K562 (cell line): ENCODE results near the gene PRXL2A. TPM values are rescaled to one million over a fixed set of nuclear protein-coding genes. Genes with fewer than 3 reads are reported as not detected.

Source experiments
- ATAC-seq: fragments of 200-7000 bp; cut with Tn5 transposase; 3 replicates; pipeline ENCODE4 v1.9.1; 2020; ENCODE audit warnings: moderate library complexity
- BruUV-seq: library from RNA; stranded (reverse); fragments of 400-500 nt; replicated peaks from 2 replicates; lab custom pipeline; 2021; lab: Mats Ljungman, UMichigan
- CTCF ChIA-PET: fragments of 300-600 bp; formaldehyde crosslinking; extraction: SDS; loops from one replicate; lab custom pipeline; 2021; ENCODE audit warnings: low intra/inter-chr PET ratio; lab: Yijun Ruan, JAX
- POLR2A ChIA-PET: fragments of 300-600, 350-650 bp; sonication (Branson Sonifier 250); formaldehyde crosslinking; extraction: SDS; loops from one replicate; lab custom pipeline; 2021; ENCODE audit warnings: antibody characterized with exemption, inconsistent platforms; lab: Yijun Ruan, JAX
- DNase-seq, 4 experiments: peaks; one replicate each; pipeline versions ENCODE4 v3.0.0 to v3.0.0-alpha.2; 2011 to 2018; ENCODE audit warnings: low spot score in 3 of 4, mixed read lengths in 3 of 4; ENCODE audit errors: extremely low read depth in 1 of 4
- FAIRE-seq: peaks from 2 replicates; lab custom pipeline; 2011; peaks lifted over from hg19 to GRCh38; lab: Jason Lieb, UNC
- H2AFZ ChIP-seq: 2 replicates; pipeline ENCODE4 v1.6.0; 2011; ENCODE audit warnings: low read depth, low read length, control low read depth, inconsistent platforms
- H3K27ac ChIP-seq: fragments of 200-600 bp; 3 replicates; pipeline ENCODE4 v1.8.0; 2011; ENCODE audit warnings: low read depth, mild to moderate bottlenecking, control low read depth, inconsistent platforms, low read length, moderate library complexity, mixed read lengths; ENCODE audit errors: extremely low read depth
- H3K27me3 ChIP-seq, 2 experiments: fragments of 300-600 bp in 1 of 2; 2 replicates in 1 of 2; 3 replicates in 1 of 2; pipeline versions ENCODE4 v1.6.0 to v1.8.0; 2011; ENCODE audit warnings: inconsistent platforms in 2 of 2, low read length in 2 of 2, mild to moderate bottlenecking in 1 of 2, mixed read lengths in 1 of 2, moderate library complexity in 1 of 2; ENCODE audit not compliant: control insufficient read depth in 2 of 2, insufficient read depth in 2 of 2
- H3K36me3 ChIP-seq: fragments of 300-600 bp; 3 replicates; pipeline ENCODE4 v1.8.0; 2011; ENCODE audit warnings: mild to moderate bottlenecking, low read length, inconsistent platforms; ENCODE audit not compliant: control insufficient read depth, insufficient read depth
- H3K4me1 ChIP-seq, 2 experiments: fragments of 200-600 bp in 1 of 2; replicated peaks in 1 of 2; 2 replicates in 1 of 2; 3 replicates in 1 of 2; pipeline versions ENCODE4 v1.5.1 to v1.8.0; 2011; ENCODE audit warnings: inconsistent platforms in 2 of 2, low read length in 2 of 2, mild to moderate bottlenecking in 1 of 2, mixed read lengths in 1 of 2, moderate library complexity in 1 of 2; ENCODE audit not compliant: control insufficient read depth in 2 of 2, insufficient read depth in 2 of 2
- H3K4me2 ChIP-seq: 2 replicates; pipeline ENCODE4 v1.6.1; 2011; ENCODE audit warnings: low read length, control low read depth, inconsistent platforms, mixed read lengths; ENCODE audit not compliant: insufficient read depth
- H3K4me3 ChIP-seq: fragments of 200-600 bp; sonication (generic), shearing (Covaris generic); 2 replicates; pipeline ENCODE4 v1.5.1; 2016; ENCODE audit warnings: control low read depth, inconsistent platforms
- H3K79me2 ChIP-seq: fragments of 200-600 bp; 3 replicates; pipeline ENCODE4 v1.8.0; 2011; ENCODE audit warnings: low read length, inconsistent platforms; ENCODE audit not compliant: control insufficient read depth, insufficient read depth
- H3K9ac ChIP-seq, 2 experiments: 2 replicates each; pipeline versions ENCODE4 v1.6.0 to v1.6.1; 2011; ENCODE audit warnings: low read depth in 2 of 2, low read length in 2 of 2, control low read depth in 1 of 2, inconsistent platforms in 1 of 2, mild to moderate bottlenecking in 1 of 2, mixed read lengths in 1 of 2; ENCODE audit not compliant: insufficient read depth in 1 of 2
- H3K9me1 ChIP-seq: one replicate; pipeline ENCODE4 v1.6.0; 2011; ENCODE audit warnings: inconsistent platforms, mild to moderate bottlenecking, low read length, moderate library complexity; ENCODE audit not compliant: control insufficient read depth, insufficient read depth
- H3K9me3 ChIP-seq: replicated peaks from 2 replicates; pipeline ENCODE4 v1.5.1; 2011; ENCODE audit warnings: low read depth, low read length, inconsistent platforms; ENCODE audit not compliant: control insufficient read depth, insufficient read depth
- H4K20me1 ChIP-seq: replicated peaks from 2 replicates; pipeline ENCODE4 v1.6.1; 2011; ENCODE audit warnings: low read length, inconsistent platforms, mixed read lengths; ENCODE audit not compliant: control insufficient read depth, insufficient read depth
- BACH1 ChIP-seq: fragments of 200-800 bp; sonication (Bioruptor generic); IDR thresholded peaks from 2 replicates; pipeline ENCODE4 v1.6.1; 2016; ENCODE audit warnings: missing genetic modification characterization, missing compliant biosample characterization
- DLX4 ChIP-seq: fragments of 250-450 bp; sonication (Bioruptor Pico); IDR thresholded peaks from 2 replicates; pipeline ENCODE4 v1.6.1; 2021; ENCODE audit warnings: mild to moderate bottlenecking
- ETV6 ChIP-seq, 3 experiments: fragments of 150-350 bp in 1 of 3; sonication (generic) in 1 of 3; formaldehyde crosslinking in 1 of 3; IDR thresholded peaks; 2 replicates each; pipeline versions ENCODE4 v1.6.1 to v1.8.0; 2014 to 2022; ENCODE audit warnings: borderline replicate concordance in 2 of 3, low read depth in 2 of 3, antibody characterized with exemption in 1 of 3, low read length in 1 of 3, mild to moderate bottlenecking in 1 of 3, missing genetic modification reagents in 1 of 3
- FIP1L1 ChIP-seq: fragments of 200-400 bp; formaldehyde crosslinking; IDR thresholded peaks from 2 replicates; pipeline ENCODE4 v1.6.1; 2018; ENCODE audit warnings: mild to moderate bottlenecking, low read depth, low read length; ENCODE audit not compliant: poor library complexity, severe bottlenecking
- HDAC1 ChIP-seq, 2 experiments: fragments of 450-650 bp; IDR thresholded peaks; 2 replicates each; pipeline ENCODE4 v1.6.1; 2016 to 2017; ENCODE audit warnings: inconsistent platforms in 1 of 2, mild to moderate bottlenecking in 1 of 2, moderate library complexity in 1 of 2
- RBM15 ChIP-seq: fragments of 200-400 bp; formaldehyde crosslinking; IDR thresholded peaks from 2 replicates; pipeline ENCODE4 v1.6.1; 2018; ENCODE audit warnings: mild to moderate bottlenecking, low read length, moderate library complexity; ENCODE audit not compliant: insufficient read depth
- ZBED1 ChIP-seq: IDR thresholded peaks from 2 replicates; pipeline ENCODE4 v1.6.1; 2014
- ZNF3 ChIP-seq: fragments of 250-450 bp; sonication (Bioruptor Pico); IDR thresholded peaks from 2 replicates; pipeline ENCODE4 v1.5.0; 2021; ENCODE audit warnings: mild to moderate bottlenecking, moderate library complexity
- WGBS: fragments of 100-300 bp; shearing (Covaris generic); methylation state at CpG from one replicate; pipeline ENCODE4 v1.1.6; 2016; ENCODE audit warnings: low coverage, mixed read lengths; ENCODE audit not compliant: insufficient coverage; ENCODE audit errors: missing lambda C conversion rate; 5-methylcytosine and 5-hydroxymethylcytosine counted together
- in situ Hi-C: fragments of 300-500 bp; cut with MboI; formaldehyde crosslinking; loops from 4 replicates; pipeline ENCODE4 v1.15.0; 2018; ENCODE audit warnings: inconsistent platforms, mixed read lengths
- intact Hi-C: fragments of 100-400 bp; cut with micrococcal nuclease; formaldehyde crosslinking; loops from 2 replicates; pipeline ENCODE4 v1.14.2; 2022
- polyA plus RNA-seq, 8 experiments: library from polyadenylated mRNA; depleted of rRNA in 4 of 8; stranded (reverse) in 5 of 8; unstranded in 3 of 8; fragments of >200 nt; fragmentation: Nextera tagmentation in 2 of 8; fragmentation: Illumina TruSeq in 1 of 8; extraction: Ambion mirVana in 2 of 8; extraction: Trizol in 1 of 8; gene quantifications; 2 replicates each; pipeline versions ENCODE4 v1.2.1 to v1.2.3, GENCODE V29; 2011 to 2014; ENCODE audit warnings: inconsistent platforms in 1 of 8, missing spikeins in 1 of 8
- total RNA-seq, 7 experiments: library from RNA; depleted of rRNA in 6 of 7; stranded (reverse); fragments of >200 nt in 6 of 7; fragmentation: Illumina TruSeq in 2 of 7; extraction: Trizol in 2 of 7; gene quantifications; 2 replicates each; pipeline versions ENCODE4 v1.2.1 to v1.2.3, GENCODE V29; 2011 to 2021; ENCODE audit warnings: low replicate concordance in 1 of 7
- TF ChIP-seq, protein P1 (sequence below): fragments of 450-650 bp; formaldehyde crosslinking; IDR thresholded peaks from 2 replicates; pipeline ENCODE4 v1.4.0; 2022; ENCODE audit warnings: missing genetic modification characterization

PRXL2A gene
- total and polyA plus RNA-seq, 9 of the 15 experiments (the other 6 are each of a cell fraction or from before 2014, with no cell fraction given) = 0.14 to 1.2 (median 0.75) TPM

DNA sequence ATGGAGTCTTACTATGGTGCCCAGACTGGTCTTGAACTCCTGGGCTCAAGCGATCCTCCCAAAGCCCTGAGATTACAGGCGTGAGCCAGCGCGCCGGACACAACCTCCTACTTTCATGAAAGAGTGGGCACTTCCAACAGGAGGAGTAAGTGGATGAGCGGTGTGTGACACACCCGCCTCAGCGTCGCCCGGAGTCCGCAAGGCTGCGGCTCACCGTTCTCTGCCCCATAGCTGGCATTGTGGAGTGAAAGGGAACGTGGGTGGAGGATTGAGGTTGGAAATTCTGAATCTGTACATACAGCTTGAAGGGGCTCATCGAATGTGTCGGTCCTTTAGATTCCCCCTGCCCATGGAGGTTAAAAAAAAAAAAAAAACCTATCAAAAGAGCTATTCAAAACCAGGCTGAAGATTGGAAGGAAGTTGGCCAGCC, 524 bp upstream of the PRXL2A start (continued):
- TF ChIP-seq ETV6 (IDR thresholded peaks at IDR 0.05; ENCODE audit: borderline replicate concordance in 1 of 2, low read depth in 2 of 2, low read length in 1 of 2) (no peak), ETV6 (CRISPR knock-in tag; IDR thresholded peaks at IDR 0.05; ENCODE audit: borderline replicate concordance) (no peak), RBM15 (no peak)

GRCh38 chr10:80409121-80409520, 770 bp downstream of the PRXL2A start:
- 21% methylated on average over 12 of the region's 12 CpGs for WGBS
- FAIRE-seq = no peak
- in situ Hi-C loops = no loop called here
- Histone ChIP-seq H3K9me3 (no peaks in the 10 kb centered on the region), H3K27ac (no peak overlapping the region), H3K79me2 (no peaks in the 10 kb centered on the region), H3K4me2 (no peak overlapping the region), H3K36me3 (no peaks in the 10 kb centered on the region), H2AFZ (no peak overlapping the region), H3K27me3 (peaks cover 13 to 31% of the 10 kb centered on the region in 2 experiments), H3K9me1 (no peaks in the 10 kb centered on the region), H3K9ac (no peak overlapping the region), H3K4me1 (peaks cover 16 to 17% of the 10 kb centered on the region in 2 experiments), H3K4me3 (no peak overlapping the region), H4K20me1 (no peaks in the 10 kb centered on the region)
- POLR2A ChIA-PET = interaction anchor here (0.5 to 0.8 kb wide), 2 partner anchors 92 to 237 kb away, joined by 3 read pairs; no protein-coding TSS in a partner anchor
- TF ChIP-seq DLX4 (CRISPR knock-in tag) = no peak
- no peak for TF ChIP-seq ZBED1
- TF ChIP-seq, protein P1, sequence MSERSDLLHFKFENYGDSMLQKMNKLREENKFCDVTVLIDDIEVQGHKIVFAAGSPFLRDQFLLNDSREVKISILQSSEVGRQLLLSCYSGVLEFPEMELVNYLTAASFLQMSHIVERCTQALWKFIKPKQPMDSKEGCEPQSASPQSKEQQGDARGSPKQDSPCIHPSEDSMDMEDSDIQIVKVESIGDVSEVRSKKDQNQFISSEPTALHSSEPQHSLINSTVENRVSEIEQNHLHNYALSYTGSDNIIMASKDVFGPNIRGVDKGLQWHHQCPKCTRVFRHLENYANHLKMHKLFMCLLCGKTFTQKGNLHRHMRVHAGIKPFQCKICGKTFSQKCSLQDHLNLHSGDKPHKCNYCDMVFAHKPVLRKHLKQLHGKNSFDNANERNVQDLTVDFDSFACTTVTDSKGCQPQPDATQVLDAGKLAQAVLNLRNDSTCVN (CRISPR knock-in tag) = no peak
- TF ChIP-seq BACH1 (tag) = no peak
- TF ChIP-seq ZNF3 (CRISPR knock-in tag) = no peak
- TF ChIP-seq FIP1L1 = no peak
- no peak for TF ChIP-seq HDAC1 (IDR thresholded peaks at IDR 0.05)
- CTCF ChIA-PET = no interaction called here
- no peak for DNase-seq
- intact Hi-C loops = no loop called here
- ATAC-seq = no peak
- BruUV-seq = no TSS peak
